ENCODE data around the gene DAP3.

GRCh38 chr1:155651861-155652661, 36.8 kb upstream of the DAP3 start:
- TF ChIP-seq, protein P1, sequence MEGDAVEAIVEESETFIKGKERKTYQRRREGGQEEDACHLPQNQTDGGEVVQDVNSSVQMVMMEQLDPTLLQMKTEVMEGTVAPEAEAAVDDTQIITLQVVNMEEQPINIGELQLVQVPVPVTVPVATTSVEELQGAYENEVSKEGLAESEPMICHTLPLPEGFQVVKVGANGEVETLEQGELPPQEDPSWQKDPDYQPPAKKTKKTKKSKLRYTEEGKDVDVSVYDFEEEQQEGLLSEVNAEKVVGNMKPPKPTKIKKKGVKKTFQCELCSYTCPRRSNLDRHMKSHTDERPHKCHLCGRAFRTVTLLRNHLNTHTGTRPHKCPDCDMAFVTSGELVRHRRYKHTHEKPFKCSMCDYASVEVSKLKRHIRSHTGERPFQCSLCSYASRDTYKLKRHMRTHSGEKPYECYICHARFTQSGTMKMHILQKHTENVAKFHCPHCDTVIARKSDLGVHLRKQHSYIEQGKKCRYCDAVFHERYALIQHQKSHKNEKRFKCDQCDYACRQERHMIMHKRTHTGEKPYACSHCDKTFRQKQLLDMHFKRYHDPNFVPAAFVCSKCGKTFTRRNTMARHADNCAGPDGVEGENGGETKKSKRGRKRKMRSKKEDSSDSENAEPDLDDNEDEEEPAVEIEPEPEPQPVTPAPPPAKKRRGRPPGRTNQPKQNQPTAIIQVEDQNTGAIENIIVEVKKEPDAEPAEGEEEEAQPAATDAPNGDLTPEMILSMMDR (IDR thresholded peaks at IDR 0.05): no peak
- no peak for TF ChIP-seq POLR2A (IDR thresholded peaks at IDR 0.05)
